Parathyroid adenoma (tissue), 2 donors: ENCODE data around the gene EVPL.

Experiments
- H2AFZ ChIP-seq: fragments of 300-600 bp; sonication (generic); one replicate; pipeline ENCODE4 v1.7.0; 2017; ENCODE audit warnings: antibody characterized with exemption, mild to moderate bottlenecking
- H3K27ac ChIP-seq: fragments of 300-600 bp; sonication (generic); one replicate; pipeline ENCODE4 v1.7.0; 2017
- H3K27me3 ChIP-seq: fragments of 300-600 bp; sonication (generic); one replicate; pipeline ENCODE4 v1.7.0; 2017; ENCODE audit warnings: low read length; ENCODE audit not compliant: control insufficient read depth, insufficient read depth
- H3K36me3 ChIP-seq: fragments of 300-600 bp; sonication (generic); one replicate; pipeline ENCODE4 v1.7.0; 2017; ENCODE audit warnings: low read length; ENCODE audit not compliant: control insufficient read depth, insufficient read depth
- H3K4me1 ChIP-seq: fragments of 300-600 bp; sonication (generic); one replicate; pipeline ENCODE4 v1.7.0; 2017; ENCODE audit warnings: control low read depth
- H3K4me2 ChIP-seq: fragments of 300-600 bp; sonication (generic); one replicate; pipeline ENCODE4 v1.7.0; 2017; ENCODE audit warnings: low read length
- H3K4me3 ChIP-seq: fragments of 300-600 bp; sonication (generic); one replicate; pipeline ENCODE4 v1.7.0; 2017; ENCODE audit warnings: low read depth, low read length
- H3K79me2 ChIP-seq: fragments of 300-600 bp; sonication (generic); one replicate; pipeline ENCODE4 v1.7.0; 2017; ENCODE audit warnings: control low read depth
- H3K9ac ChIP-seq: fragments of 300-600 bp; sonication (generic); one replicate; pipeline ENCODE4 v1.7.0; 2017; ENCODE audit warnings: mild to moderate bottlenecking
- H3K9me3 ChIP-seq: fragments of 300-600 bp; sonication (generic); one replicate; pipeline ENCODE4 v1.7.0; 2017; ENCODE audit warnings: low read length; ENCODE audit not compliant: control insufficient read depth
- CTCF ChIP-seq: fragments of 300-600 bp; sonication (generic); IDR thresholded peaks from one replicate; pipeline ENCODE4 v1.7.0; 2017; ENCODE audit warnings: antibody characterized with exemption, mild to moderate bottlenecking
- donor health status: primary hyperparathyroidism.

The EVPL gene

GRCh38 chr17:76018801-76019200 is 8.3 kb downstream of the EVPL start:
- Histone ChIP-seq H3K9me3 (no peaks in the 10 kb centered on the region), H3K4me1 (peaks cover 7% of the 10 kb centered on the region), H3K4me2 (no peak overlapping the region), H3K27ac (no peak overlapping the region), H3K27me3 (no peaks in the 10 kb centered on the region), H2AFZ (no peak overlapping the region), H3K36me3 (no peaks in the 10 kb centered on the region), H3K4me3 (no peak overlapping the region), H3K79me2 (no peaks in the 10 kb centered on the region), H3K9ac (no peak overlapping the region)
- no peak for TF ChIP-seq CTCF

- H3K9me3 ChIP-seq, result no peaks in the 10 kb centered on the region
- no peaks in the 10 kb centered on the region for H3K79me2 ChIP-seq
- H3K9ac ChIP-seq, result no peak overlapping the region
- H3K4me2 ChIP-seq, result no peak overlapping the region
- no peak for TF ChIP-seq CTCF
- H3K36me3 ChIP-seq, result no peaks in the 10 kb centered on the region
- no peaks in the 10 kb centered on the region for H3K27me3 ChIP-seq
- no peak overlapping the region for H3K4me3 ChIP-seq
- peaks cover 7% of the 10 kb centered on the region for H3K4me1 ChIP-seq
- H2AFZ ChIP-seq, result no peak overlapping the region
- no peak overlapping the region for H3K27ac ChIP-seq
Observed at GRCh38 chr17:76018340-76018680, 8.8 kb downstream of the EVPL start.

GRCh38 chr17:76017481-76018339 is 9.4 kb downstream of the EVPL start:
- no peaks in the 10 kb centered on the region for H3K79me2 ChIP-seq
- H3K36me3 ChIP-seq, result no peaks in the 10 kb centered on the region
- no peak overlapping the region for H3K4me2 ChIP-seq
- peaks cover 7% of the 10 kb centered on the region for H3K4me1 ChIP-seq
- no peak overlapping the region for H3K9ac ChIP-seq
- no peaks in the 10 kb centered on the region for H3K27me3 ChIP-seq
- H3K9me3 ChIP-seq, result no peaks in the 10 kb centered on the region
- H2AFZ ChIP-seq, result no peak overlapping the region
- no peak for TF ChIP-seq CTCF
- no peak overlapping the region for H3K27ac ChIP-seq
- no peak overlapping the region for H3K4me3 ChIP-seq

- H3K9ac ChIP-seq, result no peak overlapping the region
- H3K36me3 ChIP-seq, result no peaks in the 10 kb centered on the region
- peaks cover 7% of the 10 kb centered on the region for H3K4me1 ChIP-seq
- no peak overlapping the region for H3K4me3 ChIP-seq
- TF ChIP-seq CTCF, result no peak
- no peaks in the 10 kb centered on the region for H3K9me3 ChIP-seq
- H3K4me2 ChIP-seq, result no peak overlapping the region
- no peak overlapping the region for H3K27ac ChIP-seq
- H3K79me2 ChIP-seq, result no peaks in the 10 kb centered on the region
- H2AFZ ChIP-seq, result no peak overlapping the region
- no peaks in the 10 kb centered on the region for H3K27me3 ChIP-seq
Observed at GRCh38 chr17:76014925-76015261, 12.2 kb downstream of the EVPL start.
